ENCODE results near the gene STAB1.
A peak's percentile ranks its signal among the peaks of the same experiment; 100 is the strongest.
"Not testable (repeated sequence)": the region's sequence is repeated elsewhere in the genome, so short reads cannot be mapped to it uniquely, and the experiment has no call there.

Gene STAB1

GRCh38 chr3:52525680-52526561 lies 30.8 kb downstream of the STAB1 start:
- H3K36me3 Mint-ChIP-seq: no peaks in the 10 kb centered on the region
- CTCF ChIA-PET: no interaction called here
- H3K4me1 Mint-ChIP-seq: no peaks in the 10 kb centered on the region
- no peak overlapping the region for H3K4me3 Mint-ChIP-seq
- H3K27ac Mint-ChIP-seq: peak overlapping the region; percentile 37
- no peaks in the 10 kb centered on the region for H3K9me3 Mint-ChIP-seq
- no peaks in the 10 kb centered on the region for H3K27me3 Mint-ChIP-seq
- peak; percentile 10 for DNase-seq

- H3K27me3 Mint-ChIP-seq, CTCF ChIA-PET, H3K36me3 Mint-ChIP-seq, H3K27ac Mint-ChIP-seq, H3K9me3 Mint-ChIP-seq, H3K4me3 Mint-ChIP-seq, H3K4me1 Mint-ChIP-seq: not testable (repeated sequence)
- peak; percentile 9 for DNase-seq
Measured at GRCh38 chr3:52526671-52527038, 31.5 kb downstream of the STAB1 start.

GRCh38 chr3:52527039-52527731 lies 32.0 kb downstream of the STAB1 start:
- peak; percentile 10 for DNase-seq
- Mint-ChIP-seq H3K4me3 (no peak overlapping the region), H3K27ac (no peak overlapping the region), H3K9me3 (no peaks in the 10 kb centered on the region), H3K36me3 (no peaks in the 10 kb centered on the region), H3K27me3 (no peaks in the 10 kb centered on the region), H3K4me1 (no peaks in the 10 kb centered on the region)
- CTCF ChIA-PET: no interaction called here

GRCh38 chr3:52527732-52528585 lies 32.8 kb downstream of the STAB1 start:
- Mint-ChIP-seq H3K36me3 (no peaks in the 10 kb centered on the region), H3K4me3 (no peak overlapping the region), H3K4me1 (peaks cover 4% of the 10 kb centered on the region), H3K27ac (no peak overlapping the region), H3K27me3 (peaks cover 8% of the 10 kb centered on the region), H3K9me3 (no peaks in the 10 kb centered on the region)
- CTCF ChIA-PET: no interaction called here
- DNase-seq: peak; percentile 16

- no peaks in the 10 kb centered on the region for H3K36me3 Mint-ChIP-seq
- no peak overlapping the region for H3K27ac Mint-ChIP-seq
- H3K27me3 Mint-ChIP-seq: peaks cover 8% of the 10 kb centered on the region
- no peaks in the 10 kb centered on the region for H3K9me3 Mint-ChIP-seq
- H3K4me3 Mint-ChIP-seq: no peak overlapping the region
- H3K4me1 Mint-ChIP-seq: peaks cover 4% of the 10 kb centered on the region
- peak; percentile 18 for DNase-seq
- CTCF ChIA-PET: interaction anchor here (1.2 kb wide), 1 partner anchor 17 kb away, joined by 3 read pairs; no protein-coding TSS in a partner anchor
Measured at GRCh38 chr3:52528586-52529375, 33.6 kb downstream of the STAB1 start.

GRCh38 chr3:52529376-52530333 lies 34.5 kb downstream of the STAB1 start:
- H3K27me3 Mint-ChIP-seq: peaks cover 8% of the 10 kb centered on the region
- peaks cover 10% of the 10 kb centered on the region for H3K4me1 Mint-ChIP-seq
- H3K9me3 Mint-ChIP-seq: no peaks in the 10 kb centered on the region
- H3K36me3 Mint-ChIP-seq: no peaks in the 10 kb centered on the region
- no peak overlapping the region for H3K4me3 Mint-ChIP-seq
- no peak overlapping the region for H3K27ac Mint-ChIP-seq
- DNase-seq: peak; percentile 12
- CTCF ChIA-PET: interaction anchor here (1.2 kb wide), 1 partner anchor 18 kb away, joined by 3 read pairs; no protein-coding TSS in a partner anchor

- Mint-ChIP-seq H3K4me1 (peaks cover 22% of the 10 kb centered on the region), H3K4me3 (no peak overlapping the region), H3K9me3 (no peaks in the 10 kb centered on the region), H3K27me3 (peaks cover 8% of the 10 kb centered on the region), H3K36me3 (no peaks in the 10 kb centered on the region), H3K27ac (no peak overlapping the region)
- CTCF ChIA-PET: no interaction called here
- DNase-seq: peak; percentile 19
Measured at GRCh38 chr3:52530918-52531826, 36.0 kb downstream of the STAB1 start.

GRCh38 chr3:52531860-52532516 lies 36.9 kb downstream of the STAB1 start:
- CTCF ChIA-PET: no interaction called here
- H3K36me3 Mint-ChIP-seq: peaks cover 3% of the 10 kb centered on the region
- H3K9me3 Mint-ChIP-seq: no peaks in the 10 kb centered on the region
- peak overlapping the region; percentile 71 for H3K4me3 Mint-ChIP-seq
- peak; percentile 20 for DNase-seq
- peaks cover 25% of the 10 kb centered on the region for H3K4me1 Mint-ChIP-seq
- H3K27me3 Mint-ChIP-seq: peaks cover 8% of the 10 kb centered on the region
- no peak overlapping the region for H3K27ac Mint-ChIP-seq

- Mint-ChIP-seq H3K4me1 (peaks cover 30% of the 10 kb centered on the region), H3K9me3 (no peaks in the 10 kb centered on the region), H3K4me3 (peak overlapping the region; percentile 71), H3K27me3 (peaks cover 8% of the 10 kb centered on the region), H3K27ac (no peak overlapping the region), H3K36me3 (peaks cover 5% of the 10 kb centered on the region)
- peak; percentile 26 for DNase-seq
- CTCF ChIA-PET: no interaction called here
Measured at GRCh38 chr3:52532517-52532837, 37.3 kb downstream of the STAB1 start.

- no peak overlapping the region for H3K27ac Mint-ChIP-seq
- peak overlapping the region; percentile 71 for H3K4me3 Mint-ChIP-seq
- peaks cover 8% of the 10 kb centered on the region for H3K27me3 Mint-ChIP-seq
- H3K4me1 Mint-ChIP-seq: peaks cover 36% of the 10 kb centered on the region
- CTCF ChIA-PET: no interaction called here
- peak; percentile 64 for DNase-seq
- peaks cover 10% of the 10 kb centered on the region for H3K36me3 Mint-ChIP-seq
- H3K9me3 Mint-ChIP-seq: no peaks in the 10 kb centered on the region
Measured at GRCh38 chr3:52532838-52533622, 37.9 kb downstream of the STAB1 start.

- CTCF ChIA-PET: no interaction called here
- DNase-seq: peak; percentile 75
- Mint-ChIP-seq H3K9me3 (no peaks in the 10 kb centered on the region), H3K27ac (no peak within 1 kb of the TSS), H3K36me3 (peaks cover 15% of the 10 kb centered on the region), H3K4me1 (peaks cover 42% of the 10 kb centered on the region), H3K4me3 (peak within 1 kb of the TSS; percentile 75), H3K27me3 (peaks cover 8% of the 10 kb centered on the region)
Measured at GRCh38 chr3:52533623-52534280, 38.6 kb downstream of the STAB1 start, which contains the start of gene NT5DC2. NT5DC2 (minus strand) TSS chr3:52533857; CDS start chr3:52533737, 120 bp downstream.

Measured in activated naive CD4-positive, alpha-beta T cell treated with anti-CD3 and anti-CD28 coated beads, Interleukin-2, amount 10 ng/mL, durations not matched to agents 7 days and 5 days (primary cell).